Measurements from ENCODE around the gene R3HDML. TPM values are rescaled to one million over a fixed set of nuclear protein-coding genes. Genes with fewer than 3 reads are reported as not detected.

The R3HDML gene
- total and polyA plus RNA-seq, 2 of the 13 experiments (the other 11 are each of a cell fraction or from before 2014, with no cell fraction given) = not detected

DNA sequence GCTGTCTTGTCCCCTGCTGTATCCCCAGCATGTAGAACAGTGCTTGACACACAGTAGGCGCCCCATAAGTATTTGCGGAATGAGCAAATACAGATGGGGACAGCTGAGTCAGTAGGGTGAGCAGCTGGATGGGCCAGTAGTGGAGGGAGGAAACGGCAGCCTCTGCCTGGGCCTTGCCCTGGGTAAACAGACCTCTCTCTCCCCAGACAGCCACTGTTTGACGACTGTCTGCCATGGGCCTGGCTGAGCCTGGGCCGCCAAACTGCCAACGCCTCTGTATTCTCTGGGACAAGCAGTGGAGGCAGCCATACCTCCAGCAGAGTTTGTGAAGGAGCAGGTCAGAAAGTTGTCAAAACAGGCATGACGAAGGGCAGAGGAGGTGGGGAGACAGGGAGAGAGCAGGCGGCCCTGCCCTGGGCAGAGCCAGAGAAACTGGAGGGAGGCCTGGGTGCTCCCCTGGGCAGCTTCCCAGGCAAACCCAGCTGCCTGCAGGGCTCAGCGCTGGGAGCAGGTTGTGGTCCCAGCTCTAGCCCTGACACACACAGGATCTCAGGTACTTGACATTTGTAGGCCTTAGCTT, 33.9 kb downstream of the R3HDML start (continued):
- TF ChIP-seq, protein P1, sequence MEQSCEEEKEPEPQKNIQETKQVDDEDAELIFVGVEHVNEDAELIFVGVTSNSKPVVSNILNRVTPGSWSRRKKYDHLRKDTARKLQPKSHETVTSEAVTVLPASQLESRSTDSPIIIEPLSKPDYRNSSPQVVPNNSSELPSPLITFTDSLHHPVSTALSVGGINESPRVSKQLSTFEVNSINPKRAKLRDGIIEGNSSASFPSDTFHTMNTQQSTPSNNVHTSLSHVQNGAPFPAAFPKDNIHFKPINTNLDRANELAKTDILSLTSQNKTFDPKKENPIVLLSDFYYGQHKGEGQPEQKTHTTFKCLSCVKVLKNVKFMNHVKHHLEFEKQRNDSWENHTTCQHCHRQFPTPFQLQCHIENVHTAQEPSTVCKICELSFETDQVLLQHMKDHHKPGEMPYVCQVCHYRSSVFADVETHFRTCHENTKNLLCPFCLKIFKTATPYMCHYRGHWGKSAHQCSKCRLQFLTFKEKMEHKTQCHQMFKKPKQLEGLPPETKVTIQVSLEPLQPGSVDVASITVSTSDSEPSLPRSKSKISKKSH (CRISPR knock-in tag; IDR thresholded peaks at IDR 0.05; ENCODE audit: borderline replicate concordance) = no peak; the same call in 1 of the 2 replicates
- TF ChIP-seq, protein P2, sequence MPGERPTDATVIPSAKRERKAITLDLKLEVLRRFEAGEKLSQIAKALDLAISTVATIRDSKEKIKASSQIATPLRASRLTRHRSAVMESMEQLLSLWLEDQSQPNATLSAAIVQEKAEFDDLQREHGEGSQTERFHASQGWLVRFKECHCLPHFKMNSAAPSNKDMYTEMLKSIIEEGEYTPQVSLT (CRISPR knock-in tag; IDR thresholded peaks at IDR 0.05; ENCODE audit: borderline replicate concordance, low read depth) = no peak
- TF ChIP-seq ZNF292 (CRISPR knock-in tag; IDR thresholded peaks at IDR 0.05; ENCODE audit: borderline replicate concordance, low read depth) = peak; percentile 100
- peak; percentile 99 for TF ChIP-seq ZNF644 (CRISPR knock-in tag; IDR thresholded peaks at IDR 0.05; ENCODE audit: low read depth)
- TF ChIP-seq EZH2 (conservative IDR thresholded peaks at IDR 0.05; ENCODE audit: low read depth, low read length) = no peak
- no peak; the same call in 1 of the 2 replicates for TF ChIP-seq MYNN (CRISPR knock-in tag; IDR thresholded peaks at IDR 0.05; ENCODE audit: low read depth)
- TF ChIP-seq, protein P3, sequence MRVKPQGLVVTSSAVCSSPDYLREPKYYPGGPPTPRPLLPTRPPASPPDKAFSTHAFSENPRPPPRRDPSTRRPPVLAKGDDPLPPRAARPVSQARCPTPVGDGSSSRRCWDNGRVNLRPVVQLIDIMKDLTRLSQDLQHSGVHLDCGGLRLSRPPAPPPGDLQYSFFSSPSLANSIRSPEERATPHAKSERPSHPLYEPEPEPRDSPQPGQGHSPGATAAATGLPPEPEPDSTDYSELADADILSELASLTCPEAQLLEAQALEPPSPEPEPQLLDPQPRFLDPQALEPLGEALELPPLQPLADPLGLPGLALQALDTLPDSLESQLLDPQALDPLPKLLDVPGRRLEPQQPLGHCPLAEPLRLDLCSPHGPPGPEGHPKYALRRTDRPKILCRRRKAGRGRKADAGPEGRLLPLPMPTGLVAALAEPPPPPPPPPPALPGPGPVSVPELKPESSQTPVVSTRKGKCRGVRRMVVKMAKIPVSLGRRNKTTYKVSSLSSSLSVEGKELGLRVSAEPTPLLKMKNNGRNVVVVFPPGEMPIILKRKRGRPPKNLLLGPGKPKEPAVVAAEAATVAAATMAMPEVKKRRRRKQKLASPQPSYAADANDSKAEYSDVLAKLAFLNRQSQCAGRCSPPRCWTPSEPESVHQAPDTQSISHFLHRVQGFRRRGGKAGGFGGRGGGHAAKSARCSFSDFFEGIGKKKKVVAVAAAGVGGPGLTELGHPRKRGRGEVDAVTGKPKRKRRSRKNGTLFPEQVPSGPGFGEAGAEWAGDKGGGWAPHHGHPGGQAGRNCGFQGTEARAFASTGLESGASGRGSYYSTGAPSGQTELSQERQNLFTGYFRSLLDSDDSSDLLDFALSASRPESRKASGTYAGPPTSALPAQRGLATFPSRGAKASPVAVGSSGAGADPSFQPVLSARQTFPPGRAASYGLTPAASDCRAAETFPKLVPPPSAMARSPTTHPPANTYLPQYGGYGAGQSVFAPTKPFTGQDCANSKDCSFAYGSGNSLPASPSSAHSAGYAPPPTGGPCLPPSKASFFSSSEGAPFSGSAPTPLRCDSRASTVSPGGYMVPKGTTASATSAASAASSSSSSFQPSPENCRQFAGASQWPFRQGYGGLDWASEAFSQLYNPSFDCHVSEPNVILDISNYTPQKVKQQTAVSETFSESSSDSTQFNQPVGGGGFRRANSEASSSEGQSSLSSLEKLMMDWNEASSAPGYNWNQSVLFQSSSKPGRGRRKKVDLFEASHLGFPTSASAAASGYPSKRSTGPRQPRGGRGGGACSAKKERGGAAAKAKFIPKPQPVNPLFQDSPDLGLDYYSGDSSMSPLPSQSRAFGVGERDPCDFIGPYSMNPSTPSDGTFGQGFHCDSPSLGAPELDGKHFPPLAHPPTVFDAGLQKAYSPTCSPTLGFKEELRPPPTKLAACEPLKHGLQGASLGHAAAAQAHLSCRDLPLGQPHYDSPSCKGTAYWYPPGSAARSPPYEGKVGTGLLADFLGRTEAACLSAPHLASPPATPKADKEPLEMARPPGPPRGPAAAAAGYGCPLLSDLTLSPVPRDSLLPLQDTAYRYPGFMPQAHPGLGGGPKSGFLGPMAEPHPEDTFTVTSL (CRISPR knock-in tag; IDR thresholded peaks at IDR 0.05; ENCODE audit: borderline replicate concordance) = peak; percentile 60; the same call in 1 of the 2 replicates
- TF ChIP-seq SP2 (CRISPR knock-in tag; IDR thresholded peaks at IDR 0.05) = no peak
- TF ChIP-seq ZNF788 (CRISPR knock-in tag; IDR thresholded peaks at IDR 0.05; ENCODE audit: borderline replicate concordance) = peak; percentile 91; the same call in 1 of the 2 replicates
- no peak; the same call in 1 of the 2 replicates for TF ChIP-seq MTF2 (CRISPR knock-in tag; IDR thresholded peaks at IDR 0.05; ENCODE audit: borderline replicate concordance)
- TF ChIP-seq SRY (CRISPR knock-in tag; IDR thresholded peaks at IDR 0.05) = peak; percentile 48; the same call in 1 of the 2 replicates
- TF ChIP-seq, protein P4, sequence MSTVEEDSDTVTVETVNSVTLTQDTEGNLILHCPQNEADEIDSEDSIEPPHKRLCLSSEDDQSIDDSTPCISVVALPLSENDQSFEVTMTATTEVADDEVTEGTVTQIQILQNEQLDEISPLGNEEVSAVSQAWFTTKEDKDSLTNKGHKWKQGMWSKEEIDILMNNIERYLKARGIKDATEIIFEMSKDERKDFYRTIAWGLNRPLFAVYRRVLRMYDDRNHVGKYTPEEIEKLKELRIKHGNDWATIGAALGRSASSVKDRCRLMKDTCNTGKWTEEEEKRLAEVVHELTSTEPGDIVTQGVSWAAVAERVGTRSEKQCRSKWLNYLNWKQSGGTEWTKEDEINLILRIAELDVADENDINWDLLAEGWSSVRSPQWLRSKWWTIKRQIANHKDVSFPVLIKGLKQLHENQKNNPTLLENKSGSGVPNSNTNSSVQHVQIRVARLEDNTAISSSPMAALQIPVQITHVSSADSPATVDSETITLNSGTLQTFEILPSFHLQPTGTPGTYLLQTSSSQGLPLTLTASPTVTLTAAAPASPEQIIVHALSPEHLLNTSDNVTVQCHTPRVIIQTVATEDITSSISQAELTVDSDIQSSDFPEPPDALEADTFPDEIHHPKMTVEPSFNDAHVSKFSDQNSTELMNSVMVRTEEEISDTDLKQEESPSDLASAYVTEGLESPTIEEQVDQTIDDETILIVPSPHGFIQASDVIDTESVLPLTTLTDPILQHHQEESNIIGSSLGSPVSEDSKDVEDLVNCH (CRISPR knock-in tag; IDR thresholded peaks at IDR 0.05) = no peak
- TF ChIP-seq ZFX (CRISPR knock-in tag; IDR thresholded peaks at IDR 0.05; ENCODE audit: low read depth) = peak; percentile 98
- TF ChIP-seq ZNF431 (CRISPR knock-in tag; IDR thresholded peaks at IDR 0.05; ENCODE audit: borderline replicate concordance, low read depth) = 0 out of 2 replicates have a peak, but pooled peaks have one; percentile 16

Data from HepG2 (cell line).